ENCODE data around the gene IFRD1. TPM values are rescaled to one million over a fixed set of nuclear protein-coding genes. Genes with fewer than 3 reads are reported as not detected.

The IFRD1 gene
- total RNA-seq, 1 experiment from 2014 or later: 67.8 TPM

DNA sequence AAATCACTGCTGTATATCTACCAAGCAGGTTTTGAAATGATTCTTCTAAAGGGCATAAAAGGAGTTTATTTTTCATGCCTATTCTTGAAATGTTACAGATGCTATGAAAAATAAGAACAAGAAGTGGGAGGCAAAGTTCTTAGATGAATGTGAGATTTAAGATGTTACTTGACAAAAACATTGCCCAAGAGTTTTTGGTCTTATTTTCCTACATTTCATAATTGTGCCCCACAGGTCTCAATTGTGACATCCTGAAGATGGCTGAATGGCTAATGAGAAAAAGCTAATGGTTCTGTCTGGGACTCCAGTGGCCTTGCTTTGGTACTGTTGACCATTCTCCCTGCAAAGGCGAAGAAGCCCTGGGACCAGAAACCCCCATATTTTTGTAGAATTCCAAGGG is 43.0 kb upstream of the IFRD1 start:
- no peak overlapping the region for H3K4me2 ChIP-seq (ENCODE audit: insufficient read depth, insufficient read length, low read length)
- H3K27me3 ChIP-seq (ENCODE audit: insufficient read depth, low read length): no peaks in the 10 kb centered on the region
- H3K79me2 ChIP-seq (ENCODE audit: insufficient read depth, low read length): no peaks in the 10 kb centered on the region
- DNase-seq: no peak
- H2AK5ac ChIP-seq (ENCODE audit: insufficient read length, low read length): no peak overlapping the region
- no peaks in the 10 kb centered on the region for H4K20me1 ChIP-seq (ENCODE audit: control insufficient read depth, insufficient read depth, insufficient read length)
- Mint-ChIP-seq H3K36me3 (ENCODE audit: insufficient read depth in 1 of 3, low read depth in 3 of 3) (no peaks in the 10 kb centered on the region; a peak in 1 of 7 replicates), H3K27me3 (ENCODE audit: low read depth) (no peaks in the 10 kb centered on the region; the same call in none of the 2 replicates), H3K9me3 (no peaks in the 10 kb centered on the region), H3K4me1 (no peaks in the 10 kb centered on the region; a peak in 1 of 4 replicates), H3K27ac (no peak overlapping the region), H3K4me3 (no peak overlapping the region)
- H3T11ph ChIP-seq (ENCODE audit: low read length): no peak overlapping the region
- no peak overlapping the region for H3K23ac ChIP-seq (ENCODE audit: insufficient read length, low read depth, low read length)
- H2BK5ac ChIP-seq (ENCODE audit: insufficient read length, low read length): no peak overlapping the region
- H2AFZ ChIP-seq (ENCODE audit: low read length): no peak overlapping the region
- no peak overlapping the region for H3K9ac ChIP-seq (ENCODE audit: extremely low read depth, insufficient read length, low read length)
- H3K14ac ChIP-seq (ENCODE audit: insufficient read depth, low read length): no peak overlapping the region
- no peak overlapping the region for H2BK20ac ChIP-seq (ENCODE audit: low read depth, low read length, poor library complexity, severe bottlenecking)
- no peak overlapping the region for H4K5ac ChIP-seq (ENCODE audit: insufficient read length, low read depth, low read length)
- no peak overlapping the region for H3K18ac ChIP-seq (ENCODE audit: insufficient read length, low read depth, low read length)
- no peak overlapping the region for H3K56ac ChIP-seq (ENCODE audit: insufficient read length, low read depth, low read length)
- no peak overlapping the region for H3K27ac ChIP-seq (ENCODE audit: insufficient read length, low read depth, low read length)
- no peak overlapping the region for H4K91ac ChIP-seq (ENCODE audit: insufficient read length, low read depth, low read length)
- WGBS (ENCODE audit: extremely low coverage, insufficient read length, low lambda C conversion rate): no CpG with 5 or more reads among the region's 1 CpG
- TF ChIP-seq, protein P1, sequence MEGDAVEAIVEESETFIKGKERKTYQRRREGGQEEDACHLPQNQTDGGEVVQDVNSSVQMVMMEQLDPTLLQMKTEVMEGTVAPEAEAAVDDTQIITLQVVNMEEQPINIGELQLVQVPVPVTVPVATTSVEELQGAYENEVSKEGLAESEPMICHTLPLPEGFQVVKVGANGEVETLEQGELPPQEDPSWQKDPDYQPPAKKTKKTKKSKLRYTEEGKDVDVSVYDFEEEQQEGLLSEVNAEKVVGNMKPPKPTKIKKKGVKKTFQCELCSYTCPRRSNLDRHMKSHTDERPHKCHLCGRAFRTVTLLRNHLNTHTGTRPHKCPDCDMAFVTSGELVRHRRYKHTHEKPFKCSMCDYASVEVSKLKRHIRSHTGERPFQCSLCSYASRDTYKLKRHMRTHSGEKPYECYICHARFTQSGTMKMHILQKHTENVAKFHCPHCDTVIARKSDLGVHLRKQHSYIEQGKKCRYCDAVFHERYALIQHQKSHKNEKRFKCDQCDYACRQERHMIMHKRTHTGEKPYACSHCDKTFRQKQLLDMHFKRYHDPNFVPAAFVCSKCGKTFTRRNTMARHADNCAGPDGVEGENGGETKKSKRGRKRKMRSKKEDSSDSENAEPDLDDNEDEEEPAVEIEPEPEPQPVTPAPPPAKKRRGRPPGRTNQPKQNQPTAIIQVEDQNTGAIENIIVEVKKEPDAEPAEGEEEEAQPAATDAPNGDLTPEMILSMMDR (conservative IDR thresholded peaks at IDR 0.05): no peak
- no peak overlapping the region for H2BK15ac ChIP-seq (ENCODE audit: low read depth, low read length)
- no peak overlapping the region for H4K8ac ChIP-seq (replicated peaks; ENCODE audit: insufficient read length, low read depth, low read length)
- H3K79me1 ChIP-seq (ENCODE audit: insufficient read depth, low read depth, low read length, poor library complexity, severe bottlenecking): no peaks in the 10 kb centered on the region
- no peaks in the 10 kb centered on the region for H3K4me1 ChIP-seq (ENCODE audit: insufficient read depth, low read length)
- H2BK12ac ChIP-seq (ENCODE audit: insufficient read length, low read depth, low read length): no peak overlapping the region
- H3K4ac ChIP-seq (ENCODE audit: low read depth, low read length): no peak overlapping the region
- H3K9me3 ChIP-seq (ENCODE audit: control insufficient read depth, low read depth, low read length): no peaks in the 10 kb centered on the region
- no peaks in the 10 kb centered on the region for H3K23me2 ChIP-seq (ENCODE audit: insufficient read length, low read depth, low read length, poor library complexity, severe bottlenecking)
- H2BK120ac ChIP-seq (ENCODE audit: low read depth, low read length, poor library complexity, severe bottlenecking): no peak overlapping the region
